H4 (cell line): ENCODE measurements around the gene PTPRU. TPM values are rescaled to one million over a fixed set of nuclear protein-coding genes. Genes with fewer than 3 reads are reported as not detected.

Experiments used
- DNase-seq: peaks from one replicate; pipeline ENCODE4 v3.0.0-alpha.2; 2015; ENCODE audit warnings: low spot score
- total RNA-seq: library from RNA; depleted of rRNA; stranded (reverse); fragments of >200 nt; shearing (Covaris generic); gene quantifications from 2 replicates; pipeline ENCODE4 v1.2.3, GENCODE V29; 2014; rRNA removed

The PTPRU gene
- total RNA-seq, 1 experiment from 2014 or later, result 16.2 TPM

DNA sequence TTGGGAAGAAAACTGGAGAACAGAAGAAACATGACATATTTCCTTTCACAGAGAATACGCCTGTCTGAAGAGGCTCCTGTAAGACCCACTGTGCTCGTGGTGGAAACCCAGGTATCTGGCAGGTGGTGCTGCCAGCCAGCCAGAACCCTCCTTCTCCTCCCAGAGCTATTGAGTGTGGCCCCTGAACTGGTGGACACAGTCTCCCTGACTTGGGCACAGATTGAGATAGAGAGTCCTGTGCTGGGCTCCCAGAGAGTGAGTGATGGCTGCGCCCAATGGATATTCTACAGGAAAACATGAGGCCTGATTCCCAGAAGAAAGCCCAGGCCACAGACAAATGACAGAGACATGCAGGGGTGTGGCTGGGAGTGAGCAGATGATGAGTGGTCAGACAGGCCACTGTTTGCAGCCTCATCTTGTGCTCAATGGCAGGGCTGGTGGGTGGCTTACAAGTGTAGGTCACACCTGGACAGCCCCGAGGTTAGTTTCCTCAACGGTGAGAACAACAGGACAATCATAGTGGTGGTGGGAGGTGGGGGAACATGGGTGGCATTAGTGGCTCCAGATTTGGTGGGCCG lies 127.9 kb downstream of the PTPRU start:
- DNase-seq, result no peak

DNA sequence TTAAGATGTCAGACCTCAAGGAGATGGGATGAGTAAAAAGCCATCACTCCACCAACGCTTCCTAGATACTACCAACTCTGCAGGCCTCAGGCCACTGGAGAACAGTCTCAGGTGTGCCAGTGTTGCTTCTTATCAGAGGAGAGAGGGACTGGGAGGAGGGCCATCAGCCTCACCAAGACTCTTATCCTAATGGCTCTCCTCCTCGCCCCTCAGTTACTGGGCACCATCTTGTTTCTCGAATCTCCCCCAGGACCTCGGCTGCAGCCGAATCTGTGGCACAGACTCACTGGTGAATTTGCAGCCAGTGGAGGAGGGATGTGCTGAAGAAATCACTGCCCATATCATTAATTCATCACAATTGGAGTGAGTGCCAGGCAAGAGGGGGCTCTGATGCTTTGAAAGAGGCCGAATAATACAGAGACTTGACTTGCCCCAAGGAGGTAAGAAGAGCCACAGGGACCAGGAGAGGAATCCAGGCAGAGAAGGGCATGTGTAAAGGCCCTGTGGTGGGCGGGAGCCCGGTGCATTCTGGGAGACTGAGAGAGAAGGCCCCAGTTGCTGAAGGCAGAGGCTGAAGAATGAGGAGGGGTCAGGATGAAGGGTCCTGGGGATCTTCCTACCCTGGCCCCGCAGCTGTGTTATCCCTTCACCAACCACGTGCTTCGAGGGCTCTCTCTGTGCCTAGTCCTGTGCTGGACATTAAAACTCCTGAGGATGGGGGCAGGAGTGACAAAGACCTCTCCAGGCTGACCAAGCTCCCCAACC lies 129.8 kb downstream of the PTPRU start:
- no peak for DNase-seq

DNA sequence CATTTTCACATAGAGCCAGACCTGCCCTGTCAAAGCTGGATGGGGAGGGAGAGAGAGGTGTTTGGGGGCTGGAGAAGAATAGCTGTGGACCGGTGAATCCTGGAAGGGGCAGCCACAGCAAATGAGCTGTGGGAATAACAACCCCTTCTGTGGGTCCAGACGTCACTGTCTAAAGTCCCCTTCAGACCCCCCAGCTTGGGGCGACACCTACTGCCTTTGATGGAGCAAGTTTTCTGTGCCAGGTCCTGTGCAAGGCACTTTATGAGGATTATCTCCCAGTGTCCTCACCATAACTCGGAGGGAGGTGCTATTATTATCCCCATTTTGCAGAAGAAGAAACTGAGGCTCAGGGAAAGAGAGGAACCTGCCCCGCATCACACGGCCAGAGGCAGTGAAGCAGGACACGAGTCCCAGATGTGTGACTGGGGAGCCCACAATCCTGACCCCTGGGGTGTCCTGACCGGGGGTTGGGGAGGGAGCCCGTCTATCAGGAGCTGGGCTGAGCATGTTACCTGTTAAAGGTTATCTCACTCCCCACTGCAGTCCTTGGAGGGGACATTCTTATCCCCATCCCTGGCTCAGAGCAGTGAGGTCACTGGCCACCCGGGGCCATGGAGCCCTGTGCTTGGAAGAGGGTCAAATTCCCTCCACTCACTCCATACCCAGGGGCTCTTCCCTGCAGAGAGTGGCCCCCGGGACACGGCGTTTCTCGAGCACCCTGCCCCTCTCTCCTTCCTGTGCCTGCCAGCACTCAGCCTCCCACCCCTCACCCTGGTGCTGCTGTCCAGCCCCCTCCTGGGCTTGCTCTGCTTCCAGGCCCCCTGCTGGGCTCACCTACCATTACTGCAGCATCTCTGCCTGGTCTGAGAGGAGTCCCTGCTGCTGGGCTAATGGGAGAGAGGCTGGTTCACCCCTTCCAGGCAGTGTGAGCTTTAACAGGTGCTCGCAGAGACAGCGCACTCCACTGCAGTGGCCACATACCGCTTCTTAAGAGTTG lies 132.9 kb downstream of the PTPRU start:
- DNase-seq, result no peak

DNA sequence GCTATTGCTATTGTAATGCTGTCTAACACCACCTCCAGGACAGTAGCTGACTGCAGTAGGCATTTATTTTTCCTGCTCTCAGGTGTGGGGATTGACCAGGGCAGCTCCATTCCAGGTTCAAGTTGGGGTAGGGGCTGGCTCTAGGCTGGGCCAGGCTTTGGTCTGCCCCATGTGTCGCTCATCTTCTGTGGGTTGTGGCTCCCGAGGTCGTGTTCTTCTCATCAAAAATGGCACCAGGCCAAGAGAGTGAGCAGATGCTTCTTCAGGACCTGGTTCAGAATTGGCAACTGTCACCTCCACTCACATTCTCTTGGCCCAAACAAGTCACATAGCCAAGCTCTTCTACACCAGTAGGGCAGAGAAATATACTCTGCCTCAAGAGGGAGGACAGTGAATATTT lies 133.7 kb downstream of the PTPRU start:
- no peak for DNase-seq

DNA sequence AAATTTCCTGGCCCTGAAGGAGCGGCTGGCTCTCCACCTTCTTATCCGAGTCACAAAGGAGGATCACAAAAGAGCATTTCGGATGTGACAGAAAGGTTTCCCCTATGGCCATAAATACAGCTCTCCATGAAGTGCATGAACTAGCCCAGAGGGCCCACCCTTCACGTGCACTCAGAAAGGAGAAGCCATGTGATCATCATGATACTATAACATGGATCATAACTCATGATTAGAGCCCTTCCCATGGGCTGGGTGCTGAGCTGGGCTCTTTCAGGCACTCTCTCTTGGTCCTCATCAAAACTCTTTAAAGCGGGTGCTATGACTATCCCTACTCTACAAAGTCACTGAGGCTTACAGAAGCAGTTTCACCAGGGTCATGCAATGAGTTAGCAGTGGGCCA lies 135.0 kb downstream of the PTPRU start:
- DNase-seq, result no peak

DNA sequence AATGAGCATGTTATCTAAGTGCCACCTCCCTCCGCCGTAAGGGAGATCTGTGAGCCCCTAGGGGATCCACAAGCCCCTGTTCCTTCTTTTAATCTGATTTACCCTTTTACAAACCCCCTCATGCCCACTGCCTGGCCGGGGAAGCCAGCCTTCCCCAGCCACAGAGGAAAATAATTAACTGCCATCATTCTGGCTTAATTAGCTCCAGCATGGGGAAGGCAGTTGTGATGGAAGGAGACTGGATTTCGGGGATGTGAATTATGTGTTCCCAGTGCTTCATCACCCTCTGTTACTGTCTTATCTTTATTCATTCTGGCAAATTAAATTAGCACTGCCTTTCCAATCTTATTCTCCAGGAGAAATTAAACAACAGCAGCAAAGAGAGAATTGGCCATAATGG lies 135.8 kb downstream of the PTPRU start:
- DNase-seq, result no peak

Other genes with a start within 250 kb of the PTPRU start
- gene TMEM200B, start 112.6 kb upstream of the PTPRU start, total RNA-seq, result 0.08 and 0.17 TPM in 2 replicates
- 28.9 and 29.3 TPM in 2 replicates for gene SRSF4, start 54.6 kb upstream of the PTPRU start, total RNA-seq
- gene MECR, start 5.6 kb upstream of the PTPRU start, total RNA-seq, result 29.0 and 32.3 TPM in 2 replicates